ENCODE data around the gene XG.
A peak's percentile ranks its signal among the peaks of the same experiment; 100 is the strongest.
"Not testable (repeated sequence)": the region's sequence is repeated elsewhere in the genome, so short reads cannot be mapped to it uniquely, and the experiment has no call there.

XG gene

GRCh38 chrX:2780472-2781225, 28.8 kb downstream of the XG start:
- not testable (repeated sequence) for DNase-seq (ENCODE audit: low read depth in 2 of 2)

- DNase-seq (ENCODE audit: low read depth in 2 of 2): no peak
Measured at GRCh38 chrX:2781226-2781571, 29.4 kb downstream of the XG start.

GRCh38 chrX:2781698-2782097, 29.9 kb downstream of the XG start:
- no peak for DNase-seq (ENCODE audit: low read depth in 2 of 2)

DNA sequence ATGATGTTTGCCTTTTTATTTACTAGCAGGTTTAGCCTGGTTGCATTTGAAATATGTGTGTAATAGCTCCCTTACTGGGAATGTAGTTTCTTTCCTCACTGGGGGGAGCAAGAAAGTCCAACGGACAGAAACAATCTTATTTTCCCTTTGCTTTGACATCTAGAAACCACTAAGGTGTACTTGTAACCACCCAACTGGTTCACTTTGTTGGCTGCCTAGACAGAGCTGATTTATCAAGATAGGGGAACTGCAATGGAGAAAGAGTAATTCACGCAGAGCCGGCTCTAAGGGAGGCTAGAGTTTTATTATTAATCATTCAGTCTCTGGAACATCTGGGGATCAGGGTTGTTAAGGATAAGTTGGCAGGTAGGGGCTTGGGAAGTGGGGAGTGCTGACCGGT, 30.3 kb downstream of the XG start:
- DNase-seq (ENCODE audit: low read depth in 2 of 2): no peak

DNA sequence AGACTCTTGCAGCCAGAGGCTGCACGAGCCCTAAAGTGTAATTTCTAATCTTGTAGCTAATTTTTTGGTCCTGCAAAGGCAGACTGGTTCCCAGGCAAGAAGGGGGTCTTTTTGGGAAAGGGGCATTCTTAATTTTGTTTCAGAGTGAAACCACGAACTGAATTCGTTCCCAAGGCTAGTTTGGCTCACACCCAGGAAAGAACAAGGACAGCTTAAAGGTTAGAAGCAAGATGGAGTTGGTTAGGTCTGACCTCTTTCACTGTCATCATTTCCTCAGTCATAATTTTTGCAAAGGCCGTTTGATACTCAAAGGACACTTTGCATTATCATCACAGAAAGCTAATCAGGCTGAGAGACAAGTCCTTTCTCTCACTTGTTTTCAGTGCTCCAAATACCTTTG, 30.9 kb downstream of the XG start:
- no peak for DNase-seq (ENCODE audit: low read depth in 2 of 2)

- DNase-seq (ENCODE audit: low read depth in 2 of 2): no peak
Measured at GRCh38 chrX:2784026-2784425, 32.2 kb downstream of the XG start.

DNA sequence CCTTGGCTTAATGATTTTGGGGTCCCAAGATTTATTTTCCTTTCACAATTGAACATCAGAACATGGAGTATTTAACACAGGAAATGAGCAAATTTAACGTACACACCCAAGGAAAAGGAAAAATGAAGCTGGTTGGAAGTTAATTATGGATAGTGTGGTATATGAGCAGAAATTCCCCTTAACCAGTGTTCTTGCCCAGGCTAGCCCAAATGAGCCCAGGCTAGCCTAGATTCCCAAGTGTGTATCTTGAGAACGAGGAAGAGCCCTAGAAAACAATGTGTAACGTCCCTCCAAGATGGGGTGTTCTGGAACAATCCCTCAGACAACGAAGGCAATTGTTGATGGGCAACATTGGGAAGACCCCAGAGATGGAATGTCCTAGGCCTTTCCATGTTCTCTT, 33.7 kb downstream of the XG start:
- DNase-seq (ENCODE audit: low read depth in 2 of 2): no peak

GRCh38 chrX:2788980-2789379, 37.1 kb downstream of the XG start:
- no peak for DNase-seq (ENCODE audit: low read depth in 2 of 2)

DNA sequence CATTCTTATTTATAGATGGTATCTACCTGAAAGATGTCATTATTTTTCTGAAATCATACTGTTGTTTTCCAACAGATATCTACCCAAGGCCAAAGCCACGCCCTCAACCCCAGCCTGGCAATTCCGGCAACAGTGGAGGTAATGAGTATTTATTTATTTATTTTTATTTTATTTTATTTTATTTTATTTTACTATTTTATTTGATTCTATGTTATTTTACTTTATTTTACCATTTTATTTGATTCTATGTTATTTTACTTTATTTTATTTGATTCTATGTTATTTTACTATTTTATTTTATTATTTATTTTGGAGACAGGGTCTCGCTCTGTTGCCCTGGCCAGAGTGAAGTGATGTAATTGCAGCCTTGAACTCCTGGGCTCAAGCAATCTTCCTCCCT, 37.7 kb downstream of the XG start:
- no peak for DNase-seq (ENCODE audit: low read depth in 2 of 2)

- no peak for DNase-seq (ENCODE audit: low read depth in 2 of 2)
Measured at GRCh38 chrX:2793752-2794151, 41.9 kb downstream of the XG start.

DNA sequence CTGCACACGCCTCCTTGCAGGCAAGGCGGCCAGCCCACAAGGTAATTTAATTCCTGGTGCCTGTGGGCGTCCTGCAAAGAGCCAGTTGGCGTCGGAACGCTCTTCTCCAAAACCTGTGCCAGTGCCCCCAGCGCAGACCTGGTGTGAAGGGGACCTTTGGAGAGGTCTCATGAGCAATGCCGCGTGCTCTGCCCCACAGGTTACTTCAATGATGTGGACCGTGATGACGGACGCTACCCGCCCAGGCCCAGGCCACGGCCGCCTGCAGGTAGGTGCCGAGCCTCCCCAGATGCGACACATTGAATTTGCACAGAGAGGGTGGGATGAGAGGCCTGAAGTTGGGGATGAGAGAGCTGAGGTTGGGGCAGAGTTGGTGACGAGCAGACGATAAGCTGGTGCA, 42.5 kb downstream of the XG start:
- DNase-seq (ENCODE audit: low read depth in 2 of 2): no peak

- DNase-seq (ENCODE audit: low read depth in 2 of 2): not testable (repeated sequence)
Measured at GRCh38 chrX:2796808-2797207, 45.0 kb downstream of the XG start.

DNA sequence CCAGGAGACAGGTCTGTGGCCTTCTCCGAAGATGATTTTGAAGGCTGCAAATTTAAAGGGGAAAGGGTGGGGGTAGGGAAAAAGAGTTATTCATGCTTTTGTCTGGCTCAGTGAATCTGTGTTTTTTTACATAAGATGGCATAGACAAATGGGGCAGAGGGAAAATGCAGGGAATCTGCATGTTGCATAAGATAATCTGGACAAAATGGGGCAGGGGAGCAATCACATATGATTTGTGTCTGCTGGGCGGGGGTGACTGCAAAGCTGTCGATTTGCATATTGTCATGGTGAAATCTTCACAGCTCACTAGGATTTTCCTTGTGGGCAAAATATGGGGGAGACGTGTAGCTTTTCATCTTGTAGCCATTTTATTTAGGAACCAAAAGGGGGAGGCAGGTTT, 47.5 kb downstream of the XG start:
- DNase-seq (ENCODE audit: low read depth in 2 of 2): no peak

DNA sequence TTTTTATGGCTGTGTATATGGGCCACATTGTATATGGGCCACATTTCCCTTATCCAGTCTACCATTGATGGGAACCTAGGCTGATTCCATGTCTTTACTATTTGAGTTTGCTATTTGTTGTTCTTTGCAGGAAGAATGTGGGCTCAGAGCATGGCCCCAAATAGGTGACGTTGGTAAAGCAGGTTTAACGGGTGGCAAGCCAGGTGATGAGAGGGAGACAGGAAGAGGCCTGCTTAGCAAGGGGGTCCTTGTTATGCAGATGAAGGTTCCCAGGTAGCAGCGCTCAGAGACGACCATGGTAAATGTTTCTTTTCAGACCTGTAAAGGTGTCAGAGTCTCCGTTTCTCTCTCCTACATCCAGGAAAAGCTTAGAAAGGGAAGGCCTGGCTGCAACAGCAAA, 48.1 kb downstream of the XG start:
- DNase-seq (ENCODE audit: low read depth in 2 of 2): not testable (repeated sequence)

DNA sequence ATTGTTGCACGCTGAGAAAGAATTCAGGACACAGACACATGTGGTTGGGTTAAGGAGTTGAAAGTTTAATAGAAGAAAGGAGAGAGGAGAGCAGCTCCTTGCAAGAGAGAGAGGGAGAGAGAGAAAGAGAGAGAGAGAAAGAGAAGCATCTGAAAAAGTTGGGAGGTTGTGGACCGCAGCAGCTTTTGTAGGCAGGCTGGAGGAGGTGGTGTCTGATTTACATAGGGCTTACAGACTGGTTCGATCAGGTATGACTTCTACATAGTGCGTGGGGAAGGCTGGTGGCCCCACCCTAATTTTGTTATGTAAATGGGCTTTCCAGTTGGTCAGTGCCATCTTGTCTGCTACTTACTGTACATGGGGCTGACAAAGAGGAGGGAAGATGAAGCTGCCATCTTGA, 49.4 kb downstream of the XG start:
- no peak for DNase-seq (ENCODE audit: low read depth in 2 of 2)

DNA sequence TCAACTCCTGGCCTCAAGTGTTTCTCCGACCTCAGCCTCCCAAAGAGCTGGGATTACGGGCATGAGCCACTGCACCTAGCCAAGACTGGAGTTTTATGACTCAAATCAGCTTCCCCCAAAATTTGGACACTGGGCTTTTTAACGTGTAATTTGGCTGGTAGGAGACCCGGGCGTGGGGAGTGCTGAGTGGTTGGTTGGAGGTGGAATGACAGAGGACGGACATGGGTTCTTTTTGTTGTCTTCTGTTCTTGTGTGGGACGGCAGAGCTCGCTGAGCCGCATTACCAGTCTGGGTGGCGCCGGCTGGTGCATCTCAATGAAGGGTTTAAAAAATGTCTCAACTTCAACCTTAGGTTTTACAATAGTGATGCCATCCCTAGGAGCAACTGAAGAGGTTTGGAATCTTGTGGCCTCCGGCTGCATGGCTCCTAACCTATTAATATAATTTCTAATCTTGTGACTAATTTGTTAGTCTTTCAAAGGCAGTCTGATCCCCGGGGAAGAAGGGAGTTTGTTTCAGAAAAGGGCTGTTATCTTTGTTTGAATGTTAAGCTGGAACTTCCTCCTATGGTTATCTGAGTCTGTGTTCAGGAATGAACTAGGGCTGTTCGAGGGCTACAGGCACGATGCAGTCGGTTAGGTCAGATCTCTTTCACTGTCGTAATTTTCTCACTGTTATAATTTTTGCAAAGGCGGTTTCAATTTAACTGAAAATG, 50.7 kb downstream of the XG start:
- DNase-seq (ENCODE audit: low read depth in 2 of 2): not testable (repeated sequence)

DNA sequence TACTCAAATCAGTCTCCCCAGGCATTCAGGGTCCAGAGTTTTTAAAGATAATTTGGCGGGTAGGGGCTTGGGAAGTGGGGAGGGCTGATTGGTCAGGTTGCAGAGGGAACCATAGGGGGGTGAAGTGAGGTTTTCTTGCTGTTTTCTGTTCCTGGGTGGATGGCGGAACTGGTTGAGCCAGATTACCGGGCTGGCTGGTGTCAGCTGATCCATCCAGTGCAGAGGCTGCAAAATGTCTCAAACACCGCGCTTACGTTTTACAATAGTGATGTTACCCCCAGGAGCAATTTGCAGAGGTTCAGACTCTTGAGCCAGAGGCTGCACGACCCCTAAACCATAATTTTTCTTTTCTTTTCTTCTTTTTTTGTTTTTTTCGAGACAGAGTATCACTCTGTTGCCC, 51.6 kb downstream of the XG start:
- not testable (repeated sequence) for DNase-seq (ENCODE audit: low read depth in 2 of 2)

DNA sequence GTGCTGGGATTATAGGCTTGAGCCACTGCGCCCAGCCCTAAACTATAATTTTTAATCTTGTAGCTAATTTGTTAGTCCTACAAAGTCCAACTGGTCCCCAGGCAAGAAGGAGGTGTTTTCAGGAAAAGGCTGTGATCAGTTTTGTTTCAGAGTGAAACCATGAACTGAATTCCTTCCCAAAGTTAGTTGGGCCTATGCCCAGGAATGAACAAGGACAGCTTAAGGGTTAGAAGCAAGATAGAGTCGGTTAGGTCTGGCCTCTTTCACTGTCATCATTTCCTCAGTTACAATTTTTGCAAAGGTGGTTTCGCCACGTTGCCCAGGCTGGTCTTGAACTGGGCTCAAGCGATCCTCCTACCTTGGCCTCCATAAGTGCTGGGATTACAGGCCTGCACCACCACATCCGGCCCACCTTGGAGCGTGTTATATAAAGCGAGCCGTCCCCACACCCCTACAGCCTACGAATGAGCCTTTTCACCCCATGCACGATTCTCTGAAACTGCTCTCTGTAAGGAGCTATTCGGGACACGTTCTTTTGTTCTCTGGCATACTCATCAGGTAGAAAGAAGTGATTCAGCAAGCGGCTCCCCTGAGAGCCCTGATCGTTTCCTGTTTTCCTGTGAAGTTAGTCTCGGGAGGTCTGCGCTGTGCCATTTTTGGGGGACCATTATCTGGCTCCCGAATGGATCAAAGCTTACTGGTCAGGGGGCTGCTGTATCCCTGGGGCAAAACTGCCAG, 52.4 kb downstream of the XG start:
- DNase-seq (ENCODE audit: low read depth in 2 of 2): not testable (repeated sequence)

- not testable (repeated sequence) for DNase-seq (ENCODE audit: low read depth in 2 of 2)
Measured at GRCh38 chrX:2804858-2805257, 53.0 kb downstream of the XG start.

- no peak for DNase-seq (ENCODE audit: low read depth in 2 of 2)
Measured at GRCh38 chrX:2811271-2811670, 59.4 kb downstream of the XG start.

DNA sequence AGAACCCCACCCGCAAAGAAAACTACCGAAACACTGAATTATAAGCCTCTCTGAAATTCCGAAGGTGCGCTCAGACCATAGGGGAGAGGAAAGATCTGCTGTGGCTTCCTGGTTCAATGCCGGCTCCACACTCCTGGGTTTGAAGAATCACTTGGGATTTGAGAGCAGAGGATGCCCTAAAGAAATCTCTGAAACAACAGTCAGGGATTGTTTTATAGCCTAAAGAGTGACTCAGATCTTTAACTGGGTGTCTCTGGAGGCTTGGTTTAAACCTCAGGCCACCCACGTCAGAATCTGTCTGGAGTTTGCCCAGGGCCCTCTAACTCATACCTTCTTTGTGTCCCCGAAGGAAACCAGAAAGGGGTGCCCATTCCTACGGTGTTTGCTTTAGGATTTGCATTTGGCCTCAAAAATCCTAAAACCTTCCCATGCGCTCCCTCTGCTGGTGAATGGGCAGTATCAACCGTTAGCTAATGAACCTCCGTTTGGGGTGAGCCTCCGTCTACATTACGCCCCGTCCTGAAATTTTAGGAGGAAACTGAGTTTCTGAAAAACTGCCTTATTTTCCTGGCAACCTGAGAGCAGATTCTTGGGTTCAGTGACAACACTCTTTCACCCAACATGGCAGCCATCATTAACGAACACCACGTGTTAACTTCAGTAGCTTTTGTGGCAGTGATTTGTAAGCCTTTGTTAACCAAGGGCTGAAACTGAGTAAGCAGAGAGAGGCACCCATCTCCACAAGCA, 60.5 kb downstream of the XG start:
- DNase-seq (ENCODE audit: low read depth in 2 of 2): peak; percentile 1 to 13

DNA sequence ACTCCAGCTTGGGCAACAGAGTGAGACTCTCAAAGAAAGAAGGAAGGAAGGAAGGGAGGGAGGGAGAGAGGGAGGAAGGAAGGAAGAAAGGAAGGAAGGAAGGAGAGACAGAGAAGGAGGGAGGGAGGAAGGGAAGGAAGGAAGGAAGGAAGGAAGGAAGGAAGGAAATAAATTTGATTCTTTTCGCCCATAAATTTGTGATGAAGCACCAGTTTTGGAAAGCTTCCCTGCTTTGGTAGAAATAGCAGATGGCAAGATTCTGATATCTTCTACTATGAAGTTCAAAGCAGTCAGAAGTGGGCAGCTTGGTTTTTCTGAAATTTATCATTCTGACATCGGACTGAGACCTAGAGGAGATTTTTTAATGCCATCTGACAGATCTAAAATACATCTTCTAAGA, 65.2 kb downstream of the XG start:
- no peak for DNase-seq (ENCODE audit: low read depth in 2 of 2)

Measured in stimulated activated CD8-positive, alpha-beta memory T cell treated with anti-CD3 and anti-CD28 coated beads, Interleukin-2, amount 100 ng/mL, for 1 hour (primary cell).